Stimulated activated naive CD8-positive, alpha-beta T cell treated with anti-CD3 and anti-CD28 coated beads, Interleukin-15, Interleukin-2, amounts not matched to agents 100 U/mL and 50 U/mL, for 24 hours (primary cell): ENCODE results near the gene VWF.

Experiments used
- ATAC-seq: fragments of 150-1000 bp; cut with Tn5 transposase; one replicate; pipeline ENCODE4 v1.10.0; 2021
- DNase-seq: peaks from one replicate; pipeline ENCODE4 v3.0.0; 2021

VWF gene

GRCh38 chr12:5947006-5947405 is 177.5 kb downstream of the VWF start:
- ATAC-seq (no peak), DNase-seq (no peak)

DNA sequence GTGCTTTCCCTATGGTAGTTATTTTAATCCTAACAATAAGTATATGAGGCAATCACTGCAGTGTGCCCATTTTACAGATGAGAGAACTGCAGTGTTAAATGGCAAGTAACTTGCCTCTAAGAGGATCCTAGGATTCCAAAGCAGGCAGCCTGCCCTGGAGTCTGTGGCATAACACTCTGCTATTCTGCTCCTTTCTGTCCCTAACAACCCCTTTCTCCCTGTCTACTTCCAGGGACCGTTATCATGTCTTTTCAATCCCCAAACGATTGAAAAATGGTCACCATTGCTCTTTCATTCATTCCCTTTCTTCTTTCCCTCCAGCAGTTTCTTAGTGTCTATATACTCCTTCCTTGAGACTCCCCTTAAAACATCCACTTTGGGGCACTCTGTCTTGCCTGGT is 178.1 kb downstream of the VWF start:
- ATAC-seq: no peak
- no peak for DNase-seq

GRCh38 chr12:5945071-5946008 is 179.1 kb downstream of the VWF start, which contains the start of gene ANO2:
TSS of gene ANO2 (minus strand) at chr12:5945259. CDS start at chr12:5945217, 42 bp downstream.
- DNase-seq (no peak), ATAC-seq (peak; percentile 46)

GRCh38 chr12:5944688-5945070 is 179.8 kb downstream of the VWF start:
- ATAC-seq (no peak), DNase-seq (no peak)

- no peak for ATAC-seq
- DNase-seq: no peak
These were observed 180.4 kb downstream of the VWF start for GRCh38 chr12:5944053-5944452.

DNA sequence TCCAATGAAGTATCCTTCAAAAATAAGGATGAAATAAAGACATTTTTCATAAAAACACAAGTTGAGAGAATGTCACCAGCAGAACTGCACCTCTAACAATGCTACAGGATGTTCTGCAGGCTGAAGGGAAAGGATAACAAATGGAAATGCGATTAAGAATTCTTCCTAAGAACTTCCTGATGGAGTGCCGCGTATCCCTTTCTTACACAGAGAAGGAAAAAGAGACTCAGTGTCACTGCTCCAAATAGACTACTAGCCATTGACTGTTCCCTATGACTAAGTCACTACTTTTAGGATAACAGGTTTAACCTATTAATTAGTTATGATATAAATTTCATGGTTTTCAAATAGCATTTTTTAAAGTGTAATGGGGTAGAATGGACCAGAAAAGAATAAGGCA is 182.6 kb downstream of the VWF start:
- ATAC-seq (no peak), DNase-seq (no peak)

GRCh38 chr12:5927732-5928516 is 196.5 kb downstream of the VWF start:
- DNase-seq (no peak), ATAC-seq (no peak)

GRCh38 chr12:5925646-5926045 is 198.8 kb downstream of the VWF start:
- ATAC-seq: no peak

DNA sequence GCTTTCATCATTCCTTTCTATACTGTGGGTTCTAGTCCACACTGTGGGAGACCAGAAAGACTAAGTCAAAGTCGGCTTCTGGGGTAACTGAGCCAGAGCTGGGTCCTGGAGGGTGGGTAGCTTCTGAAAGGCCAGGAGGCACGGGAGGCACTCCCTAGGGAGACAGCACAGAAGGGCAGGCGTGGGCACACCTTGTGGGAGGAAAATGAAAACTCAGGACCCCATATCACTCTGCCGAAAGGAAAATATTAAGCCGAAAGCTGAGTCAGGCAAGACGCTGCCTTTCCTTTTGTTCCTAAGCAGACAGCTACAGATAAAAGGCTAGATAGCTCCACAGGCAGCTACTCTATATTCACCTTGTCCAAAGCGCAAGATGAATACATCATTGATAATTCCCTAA is 200.1 kb downstream of the VWF start:
- ATAC-seq (no peak), DNase-seq (no peak)

More at GRCh38 chr12:5925646-5926045, 198.8 kb downstream of the VWF start:
- DNase-seq: no peak

DNA sequence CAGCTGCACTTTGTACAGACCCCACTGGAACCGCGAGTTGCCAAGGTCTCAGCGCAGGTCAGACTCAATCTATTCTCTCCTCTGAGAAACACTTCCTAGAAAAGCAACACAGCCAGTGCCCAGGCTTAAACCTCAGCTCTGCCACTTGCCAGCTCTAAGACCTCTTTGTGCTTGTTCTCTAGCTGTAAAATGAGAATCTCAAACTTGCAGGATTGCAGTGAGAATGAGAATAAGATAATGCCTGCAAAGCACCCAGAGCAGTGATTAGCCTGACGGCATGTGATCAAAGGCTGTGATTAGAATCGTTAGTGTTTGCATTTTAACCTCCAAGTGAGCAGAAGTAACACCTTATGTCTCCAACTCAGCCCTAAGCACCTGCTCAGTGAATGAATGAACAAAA is 200.7 kb downstream of the VWF start:
- ATAC-seq (no peak), DNase-seq (no peak)

GRCh38 chr12:5923043-5923605 is 201.3 kb downstream of the VWF start:
- DNase-seq (no peak), ATAC-seq (no peak)

DNA sequence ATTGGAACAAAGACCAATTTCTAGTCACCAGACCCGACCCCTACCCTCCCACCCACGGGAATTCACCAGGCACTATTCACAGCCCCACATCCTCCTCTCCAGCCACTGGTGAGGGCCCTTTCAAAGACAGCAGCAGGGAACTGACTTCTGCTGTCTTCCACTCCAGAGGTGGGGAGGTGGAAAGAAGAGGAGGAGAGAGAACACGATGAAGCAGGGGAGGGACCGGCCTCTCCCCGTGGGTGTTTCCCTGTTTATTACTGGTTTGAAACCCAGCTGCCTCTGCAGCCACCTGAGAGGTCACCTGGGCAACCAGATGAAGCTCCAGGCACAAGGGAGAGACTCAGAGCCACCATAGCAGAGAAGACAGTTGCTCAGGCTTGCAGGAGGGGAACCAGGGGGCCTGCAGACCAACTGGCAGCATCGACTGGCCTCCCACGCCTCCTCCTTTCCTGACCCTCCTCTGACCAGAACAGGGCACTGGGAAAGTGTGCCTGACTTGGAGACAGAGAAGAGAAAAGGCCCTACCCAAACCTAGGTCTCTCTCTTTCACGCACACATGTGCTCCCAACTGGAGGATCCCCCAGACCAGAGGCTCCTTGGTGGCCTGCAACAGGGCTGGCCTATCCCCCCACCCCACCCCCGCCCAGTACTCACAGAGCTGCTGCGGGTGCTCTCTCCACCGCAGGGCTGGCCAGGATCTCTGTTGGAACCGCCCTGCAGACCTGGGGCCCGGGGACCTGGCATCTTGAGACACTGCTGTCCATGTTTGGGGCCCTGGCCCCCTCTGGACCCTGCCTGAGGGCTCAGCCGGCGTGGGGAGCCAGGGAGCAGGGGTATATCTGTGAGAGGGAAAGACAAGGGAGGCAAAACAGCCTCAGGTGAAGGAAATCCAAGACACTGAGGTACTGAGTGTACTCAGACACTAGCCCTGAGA is 202.2 kb downstream of the VWF start:
- no peak for DNase-seq

DNA sequence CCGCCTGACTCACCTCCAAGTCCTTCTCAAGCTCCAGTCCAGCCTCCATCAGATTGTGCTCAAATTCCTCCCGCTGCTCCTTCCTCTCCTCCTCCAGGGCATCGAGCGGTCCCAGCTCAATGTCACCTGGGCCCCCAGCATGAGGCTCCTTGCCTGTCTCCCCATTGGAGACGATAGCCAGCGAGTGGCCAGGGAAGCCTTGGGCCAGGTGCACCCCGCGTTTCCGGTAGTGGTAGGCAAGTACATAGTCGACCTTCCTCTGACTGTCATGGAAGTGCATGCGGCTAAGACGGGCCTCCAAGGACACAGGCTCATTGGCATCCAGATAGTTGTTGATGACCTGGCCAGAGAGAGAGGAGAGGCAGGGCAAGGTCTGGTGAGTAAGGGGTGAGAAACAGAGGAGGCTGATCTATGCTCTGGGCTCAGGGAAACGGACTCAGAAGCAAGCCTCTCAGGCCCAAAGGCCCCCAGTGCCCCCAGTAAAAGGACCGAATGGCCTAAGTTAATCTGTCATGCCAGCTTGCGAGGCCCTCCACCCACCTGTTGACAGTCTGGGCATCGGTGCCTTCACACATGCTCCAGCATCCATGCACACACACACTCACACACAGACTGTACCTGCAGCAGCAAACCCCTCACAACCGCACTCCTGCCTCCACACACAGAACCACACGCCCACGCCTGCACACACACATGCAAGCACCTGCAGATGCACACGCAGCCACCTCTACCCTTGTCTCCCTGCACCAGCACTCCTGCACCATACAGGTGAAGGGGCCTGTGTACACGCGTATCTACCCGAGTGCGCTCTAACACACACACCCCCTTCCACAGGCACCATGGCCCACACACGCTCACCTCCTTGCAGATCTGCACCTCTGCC is 203.2 kb downstream of the VWF start:
- no peak for DNase-seq

More for the DNA sequence above, 202.2 kb downstream of the VWF start:
- ATAC-seq: no peak

DNA sequence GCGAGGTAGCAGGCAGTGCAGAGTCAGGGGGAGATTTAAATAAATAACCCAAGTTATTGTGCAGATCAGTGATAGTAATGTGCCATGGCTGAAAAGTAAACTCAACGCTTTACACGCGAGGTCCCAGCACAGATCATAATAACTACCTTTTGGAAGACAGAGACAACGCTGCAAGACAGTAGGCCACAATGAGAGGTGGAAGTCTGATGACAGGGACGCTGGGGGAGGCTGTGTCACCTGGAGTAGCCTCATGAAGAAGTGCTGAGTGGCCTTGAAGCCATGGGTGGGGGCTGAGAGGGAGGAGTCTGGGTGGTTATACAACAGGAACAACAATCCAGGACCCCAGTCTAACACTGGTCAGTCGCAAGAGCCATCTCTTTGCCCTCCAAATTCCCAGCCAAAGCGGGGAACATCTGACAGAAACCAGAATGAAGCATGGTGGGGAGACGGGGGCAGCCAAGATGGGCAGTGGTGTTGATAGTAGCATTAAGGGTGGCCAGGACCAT is 207.6 kb downstream of the VWF start:
- ATAC-seq (no peak), DNase-seq (no peak)

More for the DNA sequence above, 203.2 kb downstream of the VWF start:
- no peak for ATAC-seq

DNA sequence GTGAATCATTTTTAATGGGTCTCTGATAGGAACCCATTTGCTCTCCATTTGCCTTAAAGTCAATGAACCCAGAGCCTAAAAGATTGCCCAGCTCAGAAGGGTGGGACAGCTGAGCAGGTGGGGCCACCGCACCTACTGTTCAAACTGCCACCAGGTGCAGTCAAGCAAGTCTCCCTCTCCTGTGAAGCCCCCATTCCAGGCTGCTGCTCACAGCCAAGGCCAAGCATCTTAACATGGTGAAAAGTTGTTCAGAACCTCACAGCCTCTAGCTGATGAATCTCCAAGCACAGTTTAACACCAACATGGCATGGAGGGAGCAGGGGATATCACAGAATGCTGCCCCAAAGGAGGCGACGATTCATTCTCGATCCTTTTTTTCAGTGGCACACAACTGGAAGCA is 209.0 kb downstream of the VWF start:
- DNase-seq (no peak), ATAC-seq (no peak)

- DNase-seq (no peak), ATAC-seq (no peak)
These were observed 209.9 kb downstream of the VWF start for GRCh38 chr12:5914387-5915149.

- no peak for DNase-seq
- no peak for ATAC-seq
These were observed 211.1 kb downstream of the VWF start for GRCh38 chr12:5913387-5913786.

DNA sequence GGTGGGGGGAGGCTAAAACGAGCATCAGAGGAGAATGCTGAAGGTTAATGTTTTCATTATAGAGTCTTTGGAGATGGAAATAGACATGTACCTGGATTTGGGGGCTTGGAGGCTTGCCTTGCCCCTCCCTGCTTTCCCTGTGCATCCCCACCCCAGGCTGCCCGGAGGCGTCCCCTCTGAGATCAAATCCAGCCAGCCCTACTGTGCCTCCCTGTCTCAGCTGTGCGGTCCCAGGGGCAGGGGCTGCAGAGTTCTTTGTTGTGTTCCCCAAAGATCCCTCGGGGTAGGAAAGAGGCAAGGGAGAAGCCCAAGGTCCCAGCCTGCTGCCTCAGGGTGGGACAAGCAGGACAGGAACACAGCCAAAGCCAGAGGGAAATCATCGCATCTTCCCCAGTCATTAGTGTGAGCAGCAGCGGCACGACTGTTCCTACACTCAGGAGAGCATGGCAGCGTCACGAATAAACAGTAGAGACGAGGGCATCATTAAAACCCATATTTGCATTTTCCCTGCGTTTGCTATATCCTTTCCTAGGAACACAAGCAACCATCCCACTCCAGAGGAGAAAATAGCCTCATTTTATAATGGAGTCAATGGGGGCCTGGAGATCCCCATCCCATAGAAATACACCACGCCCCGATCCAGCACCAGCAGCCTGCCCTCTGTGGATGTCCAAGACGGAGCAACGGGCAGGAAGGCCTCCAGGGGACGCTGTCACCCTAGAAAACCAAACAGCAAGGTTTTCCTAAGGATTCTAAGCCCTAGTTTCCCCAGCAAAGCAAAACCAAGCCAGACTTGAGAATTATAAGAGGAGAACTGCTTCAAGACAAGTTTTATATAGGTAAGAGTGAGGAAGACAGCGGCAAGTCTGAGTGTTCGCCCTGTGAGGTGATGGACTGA is 211.8 kb downstream of the VWF start:
- ATAC-seq (no peak), DNase-seq (no peak)

DNA sequence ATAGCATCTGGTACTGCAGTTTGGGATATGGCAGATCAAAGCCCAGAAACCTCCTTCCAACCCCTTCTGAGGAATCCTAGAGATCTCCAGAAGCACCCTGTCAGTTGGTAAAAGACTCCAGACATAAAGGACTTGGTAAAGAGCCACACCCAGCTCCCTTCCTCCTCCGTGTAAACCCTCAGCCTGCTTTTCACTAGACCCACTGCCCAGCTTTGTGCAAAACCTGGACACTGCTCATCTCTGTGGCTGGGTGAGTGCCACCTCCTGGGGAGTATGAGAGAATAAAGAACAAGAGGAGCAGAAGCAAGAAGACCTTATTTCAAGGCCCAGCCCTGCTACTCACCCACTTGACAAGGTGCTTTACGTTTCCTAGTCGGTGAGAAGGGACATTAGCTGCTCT is 212.5 kb downstream of the VWF start:
- DNase-seq (no peak), ATAC-seq (no peak)
